Omental fat pad (tissue), 4 donors: ENCODE measurements around the gene CELA2B. TPM values are rescaled to one million over a fixed set of nuclear protein-coding genes. Genes with fewer than 3 reads are reported as not detected.
A peak's percentile ranks its signal among the peaks of the same experiment; 100 is the strongest.

ENCODE experiments used
- ATAC-seq: fragments of 150-250 bp; one replicate; pipeline ENCODE4 v1.9.1; 2016; ENCODE audit warnings: mild to moderate bottlenecking, moderate library complexity; ENCODE audit not compliant: low FRiP score
- DNase-seq: peaks from one replicate; pipeline ENCODE4 v3.0.0-alpha.2; 2019; ENCODE audit warnings: low spot score
- total RNA-seq, 4 donors: library from RNA; depleted of rRNA; stranded (reverse); fragments of >200 nt; gene quantifications; one replicate each; pipeline ENCODE4 v1.1.0, GENCODE V29; 2016
- TF ChIP-seq, protein P1 (sequence below), 3 donors: fragments of 450-650 bp; IDR thresholded peaks; one replicate each; pipeline ENCODE4 v1.5.1; 2016 to 2017; ENCODE audit warnings: antibody characterized with exemption in 3 of 3, mild to moderate bottlenecking in 3 of 3, moderate library complexity in 2 of 3

Gene CELA2B
- total RNA-seq, 4 donors from 2014 or later: not detected

DNA sequence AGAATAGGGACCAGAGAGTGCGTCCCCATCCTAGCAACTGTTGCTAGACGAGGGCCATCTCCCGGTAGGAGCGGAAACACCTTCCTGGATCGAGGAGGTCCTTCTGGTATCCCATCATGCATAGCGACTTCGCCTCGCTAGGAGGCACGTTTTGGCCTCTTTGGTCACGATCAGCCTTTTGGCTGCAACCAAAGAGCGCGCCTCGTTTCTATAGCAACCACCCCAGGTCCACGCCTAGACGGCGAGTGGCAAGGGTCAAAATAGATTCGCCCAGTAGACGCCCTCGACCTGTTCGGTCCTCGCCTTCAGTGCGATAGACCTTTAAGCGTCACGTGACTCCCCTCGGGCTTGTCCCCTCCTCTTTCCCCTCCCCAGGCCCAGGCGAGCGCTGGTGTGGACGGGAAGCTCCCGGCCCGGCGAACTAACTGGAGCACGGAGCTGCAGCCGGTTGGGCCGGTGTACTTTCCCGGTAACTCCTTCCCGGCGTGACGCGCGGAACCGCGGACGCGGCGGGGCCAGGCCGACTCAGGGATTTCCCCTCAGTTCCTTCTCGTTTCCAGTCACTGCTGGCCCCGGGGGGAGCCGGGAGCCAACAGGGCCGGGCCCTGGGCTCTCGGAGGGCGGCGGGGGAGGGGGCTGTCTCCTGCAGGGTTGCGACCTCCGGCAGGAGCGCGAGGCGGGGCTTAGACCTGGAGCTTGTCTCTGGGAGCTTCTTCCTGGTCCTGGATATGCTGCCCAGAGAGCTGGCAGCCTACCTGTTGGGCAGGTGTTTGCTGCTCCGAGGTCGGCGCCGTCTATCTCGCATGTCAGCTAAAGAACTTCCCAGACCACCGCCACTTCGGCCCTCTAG is 50.8 kb downstream of the CELA2B start, which contains the start of gene DNAJC16:
Gene DNAJC16 (plus strand): TSS at position 359 of the 850 bp plus-strand sequence. CDS start 2,258 bp downstream, outside the sequence.
- peak; percentile 94 for DNase-seq
- peak; percentile 74 for ATAC-seq
- TF ChIP-seq, protein P1, sequence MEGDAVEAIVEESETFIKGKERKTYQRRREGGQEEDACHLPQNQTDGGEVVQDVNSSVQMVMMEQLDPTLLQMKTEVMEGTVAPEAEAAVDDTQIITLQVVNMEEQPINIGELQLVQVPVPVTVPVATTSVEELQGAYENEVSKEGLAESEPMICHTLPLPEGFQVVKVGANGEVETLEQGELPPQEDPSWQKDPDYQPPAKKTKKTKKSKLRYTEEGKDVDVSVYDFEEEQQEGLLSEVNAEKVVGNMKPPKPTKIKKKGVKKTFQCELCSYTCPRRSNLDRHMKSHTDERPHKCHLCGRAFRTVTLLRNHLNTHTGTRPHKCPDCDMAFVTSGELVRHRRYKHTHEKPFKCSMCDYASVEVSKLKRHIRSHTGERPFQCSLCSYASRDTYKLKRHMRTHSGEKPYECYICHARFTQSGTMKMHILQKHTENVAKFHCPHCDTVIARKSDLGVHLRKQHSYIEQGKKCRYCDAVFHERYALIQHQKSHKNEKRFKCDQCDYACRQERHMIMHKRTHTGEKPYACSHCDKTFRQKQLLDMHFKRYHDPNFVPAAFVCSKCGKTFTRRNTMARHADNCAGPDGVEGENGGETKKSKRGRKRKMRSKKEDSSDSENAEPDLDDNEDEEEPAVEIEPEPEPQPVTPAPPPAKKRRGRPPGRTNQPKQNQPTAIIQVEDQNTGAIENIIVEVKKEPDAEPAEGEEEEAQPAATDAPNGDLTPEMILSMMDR (IDR thresholded peaks at IDR 0.05): no peak

- TF ChIP-seq, protein P1 (IDR thresholded peaks at IDR 0.05): no peak
- ATAC-seq (no peak), DNase-seq (no peak)
Observed at GRCh38 chr1:15531003-15531402, 55.1 kb downstream of the CELA2B start.

DNA sequence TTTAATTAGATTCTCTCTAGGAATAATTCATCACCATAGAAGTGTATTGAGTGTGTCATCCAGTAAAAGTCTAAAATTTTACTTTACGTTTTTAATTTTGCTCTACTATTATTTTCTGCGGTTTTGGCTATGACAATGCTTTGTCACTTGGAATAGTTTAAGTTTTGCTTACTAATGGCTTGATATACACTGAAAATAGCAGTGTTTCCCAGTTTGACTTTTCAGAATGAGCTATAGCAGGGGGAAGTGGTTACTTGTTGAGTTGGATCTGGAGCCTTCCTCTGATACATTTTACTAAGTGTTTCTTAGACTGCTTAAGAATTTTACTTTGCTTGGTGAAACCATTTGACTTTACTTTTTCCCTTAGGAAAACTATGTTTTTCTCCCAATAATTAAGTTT is 55.8 kb downstream of the CELA2B start:
- DNase-seq (no peak), ATAC-seq (no peak)
- TF ChIP-seq, protein P1 (IDR thresholded peaks at IDR 0.05): no peak

GRCh38 chr1:15538771-15539170 is 62.9 kb downstream of the CELA2B start:
- DNase-seq (no peak), ATAC-seq (no peak)
- TF ChIP-seq, protein P1 (IDR thresholded peaks at IDR 0.05): no peak

DNA sequence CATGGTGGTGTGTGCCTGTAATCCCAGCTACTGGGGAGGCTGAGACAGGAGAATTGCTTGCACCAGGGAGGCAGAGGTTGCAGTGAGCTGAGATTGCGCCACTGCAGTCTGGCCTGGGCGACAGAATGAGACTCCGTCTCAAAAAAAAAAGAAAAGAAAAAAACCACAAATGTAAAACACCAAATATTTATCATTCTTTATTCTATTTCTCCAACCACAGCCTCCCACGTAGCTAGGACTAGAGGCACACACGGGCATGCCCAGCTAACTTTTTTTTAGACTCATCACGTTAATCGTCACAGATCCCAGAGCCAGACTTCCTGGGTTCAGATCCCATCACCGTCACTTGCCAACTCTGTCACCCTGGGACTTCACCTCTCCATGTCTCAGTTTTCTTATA is 64.3 kb downstream of the CELA2B start:
- TF ChIP-seq, protein P1 (IDR thresholded peaks at IDR 0.05): no peak

More for the DNA sequence above, 64.3 kb downstream of the CELA2B start:
- DNase-seq (no peak), ATAC-seq (no peak)

Other genes with a start within 250 kb of the CELA2B start
- gene FHAD1, start 228.9 kb upstream of the CELA2B start, total RNA-seq: under 1 TPM in 1 of 4 donors, not detected in 3; 0.96 TPM
- 100 to 1,000 TPM in 1 of 4 donors, 10 to 100 TPM in 3; 35.6 to 120 (median 54.4) TPM for gene EFHD2, start 66.2 kb upstream of the CELA2B start, total RNA-seq
- gene CTRC, start 37.7 kb upstream of the CELA2B start, total RNA-seq: under 1 TPM in 2 of 4 donors, not detected in 2; 0.36 to 0.74 TPM
- gene CELA2A, start 19.4 kb upstream of the CELA2B start, total RNA-seq: not detected
- 10 to 100 TPM in 1 of 4 donors, 1 to 10 TPM in 3; 9.3 to 37.7 (median 9.7) TPM for gene CASP9, start 48.1 kb downstream of the CELA2B start, total RNA-seq
- 10 to 100 TPM; 13.2 to 19.7 (median 15.1) TPM for gene DNAJC16, start 50.7 kb downstream of the CELA2B start, total RNA-seq
- under 1 TPM in 3 of 4 donors, not detected in 1; 0.24 to 0.65 (median 0.44) TPM for gene AGMAT, start 108.9 kb downstream of the CELA2B start, total RNA-seq
- 10 to 100 TPM; 49.3 to 63.2 (median 54.5) TPM for gene DDI2, start 141.4 kb downstream of the CELA2B start, total RNA-seq
- gene PLEKHM2, start 208.2 kb downstream of the CELA2B start, total RNA-seq: 10 to 100 TPM; 34.4 to 81.1 (median 50.0) TPM